ENCODE results near the gene CPNE4.

The CPNE4 gene

DNA sequence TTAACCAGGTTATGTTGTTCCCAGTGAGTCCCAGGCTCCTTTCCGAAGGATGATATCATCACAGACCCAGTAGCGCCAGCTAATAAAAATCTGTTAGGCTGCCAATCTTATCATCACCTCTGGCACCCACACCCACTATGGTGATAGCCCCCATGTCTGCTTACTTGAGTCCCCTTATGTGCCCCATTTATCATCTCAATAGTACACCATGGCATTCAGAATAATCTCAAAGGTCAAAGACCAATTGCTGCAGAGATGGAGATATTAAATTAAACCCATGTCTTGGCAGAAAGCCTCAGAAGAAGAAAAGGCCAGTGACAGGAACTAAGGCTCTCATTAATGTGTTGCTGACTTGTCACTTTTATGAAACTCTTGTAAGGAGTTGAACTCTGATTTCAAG, 32.8 kb downstream of the CPNE4 start:
- H3K4me3 ChIP-seq (ENCODE audit: low read length): no peak overlapping the region
- H3K9me3 ChIP-seq (ENCODE audit: control insufficient read depth, insufficient read depth, low read length): no peaks in the 10 kb centered on the region
- no peaks in the 10 kb centered on the region for H3K9me2 ChIP-seq (replicated peaks; ENCODE audit: control insufficient read depth, low read length)
- no peaks in the 10 kb centered on the region for H3K4me1 ChIP-seq (ENCODE audit: control insufficient read depth, low read length)
- no peaks in the 10 kb centered on the region for H3F3A ChIP-seq (ENCODE audit: control insufficient read depth, insufficient read depth)
- H3K36me3 ChIP-seq (ENCODE audit: control insufficient read depth, low read length): no peaks in the 10 kb centered on the region
- no peak overlapping the region for H3K4me2 ChIP-seq (ENCODE audit: low read length)
- no peaks in the 10 kb centered on the region for H4K20me1 ChIP-seq (ENCODE audit: control insufficient read depth, insufficient read depth, low read depth, low read length)
- H3K27ac ChIP-seq (ENCODE audit: low read depth, low read length): no peak overlapping the region
- no peak for TF ChIP-seq EZH2phosphoT487 (IDR thresholded peaks at IDR 0.05; ENCODE audit: borderline replicate concordance, low read length)
- TF ChIP-seq, protein P1, sequence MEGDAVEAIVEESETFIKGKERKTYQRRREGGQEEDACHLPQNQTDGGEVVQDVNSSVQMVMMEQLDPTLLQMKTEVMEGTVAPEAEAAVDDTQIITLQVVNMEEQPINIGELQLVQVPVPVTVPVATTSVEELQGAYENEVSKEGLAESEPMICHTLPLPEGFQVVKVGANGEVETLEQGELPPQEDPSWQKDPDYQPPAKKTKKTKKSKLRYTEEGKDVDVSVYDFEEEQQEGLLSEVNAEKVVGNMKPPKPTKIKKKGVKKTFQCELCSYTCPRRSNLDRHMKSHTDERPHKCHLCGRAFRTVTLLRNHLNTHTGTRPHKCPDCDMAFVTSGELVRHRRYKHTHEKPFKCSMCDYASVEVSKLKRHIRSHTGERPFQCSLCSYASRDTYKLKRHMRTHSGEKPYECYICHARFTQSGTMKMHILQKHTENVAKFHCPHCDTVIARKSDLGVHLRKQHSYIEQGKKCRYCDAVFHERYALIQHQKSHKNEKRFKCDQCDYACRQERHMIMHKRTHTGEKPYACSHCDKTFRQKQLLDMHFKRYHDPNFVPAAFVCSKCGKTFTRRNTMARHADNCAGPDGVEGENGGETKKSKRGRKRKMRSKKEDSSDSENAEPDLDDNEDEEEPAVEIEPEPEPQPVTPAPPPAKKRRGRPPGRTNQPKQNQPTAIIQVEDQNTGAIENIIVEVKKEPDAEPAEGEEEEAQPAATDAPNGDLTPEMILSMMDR (IDR thresholded peaks at IDR 0.05; ENCODE audit: low read depth, low read length, poor library complexity, severe bottlenecking): no peak
- no peaks in the 10 kb centered on the region for H3K27me3 ChIP-seq (ENCODE audit: control insufficient read depth, low read length)
- H3K79me2 ChIP-seq (ENCODE audit: control insufficient read depth, low read length): no peaks in the 10 kb centered on the region

- H4K20me1 ChIP-seq (ENCODE audit: control insufficient read depth, insufficient read depth, low read depth, low read length): no peaks in the 10 kb centered on the region
- TF ChIP-seq EZH2phosphoT487 (IDR thresholded peaks at IDR 0.05; ENCODE audit: borderline replicate concordance, low read length): no peak
- TF ChIP-seq, protein P1 (IDR thresholded peaks at IDR 0.05; ENCODE audit: low read depth, low read length, poor library complexity, severe bottlenecking): no peak
- no peaks in the 10 kb centered on the region for H3K9me3 ChIP-seq (ENCODE audit: control insufficient read depth, insufficient read depth, low read length)
- no peaks in the 10 kb centered on the region for H3K36me3 ChIP-seq (ENCODE audit: control insufficient read depth, low read length)
- no peaks in the 10 kb centered on the region for H3K4me1 ChIP-seq (ENCODE audit: control insufficient read depth, low read length)
- no peaks in the 10 kb centered on the region for H3K9me2 ChIP-seq (replicated peaks; ENCODE audit: control insufficient read depth, low read length)
- H3K4me2 ChIP-seq (ENCODE audit: low read length): no peak overlapping the region
- no peak overlapping the region for H3K27ac ChIP-seq (ENCODE audit: low read depth, low read length)
- no peaks in the 10 kb centered on the region for H3K27me3 ChIP-seq (ENCODE audit: control insufficient read depth, low read length)
- H3K79me2 ChIP-seq (ENCODE audit: control insufficient read depth, low read length): no peaks in the 10 kb centered on the region
- H3K4me3 ChIP-seq (ENCODE audit: low read length): no peak overlapping the region
- no peaks in the 10 kb centered on the region for H3F3A ChIP-seq (ENCODE audit: control insufficient read depth, insufficient read depth)
These were observed 33.8 kb downstream of the CPNE4 start for GRCh38 chr3:132001036-132001435.

DNA sequence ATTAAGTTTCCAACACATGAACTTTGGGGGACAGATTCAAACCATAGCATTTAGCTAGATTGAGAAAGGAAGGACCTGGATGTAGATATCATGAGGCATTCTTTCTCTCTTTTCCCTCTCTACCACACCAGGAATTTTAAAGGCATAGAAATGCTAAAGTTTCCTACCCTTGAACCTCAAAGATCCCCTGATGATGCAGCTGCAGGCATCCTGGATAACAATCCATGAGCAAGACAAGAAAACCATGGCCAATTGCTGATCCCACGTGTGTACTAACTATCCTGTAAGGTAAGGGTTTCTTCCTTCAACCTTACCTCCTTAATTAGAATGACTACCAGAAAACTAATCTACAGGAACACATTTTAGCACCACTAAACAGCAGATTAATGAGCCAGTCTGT, 36.8 kb downstream of the CPNE4 start:
- no peaks in the 10 kb centered on the region for H3K27me3 ChIP-seq (ENCODE audit: control insufficient read depth, low read length)
- no peak overlapping the region for H3K4me2 ChIP-seq (ENCODE audit: low read length)
- no peak overlapping the region for H3K4me3 ChIP-seq (ENCODE audit: low read length)
- H4K20me1 ChIP-seq (ENCODE audit: control insufficient read depth, insufficient read depth, low read depth, low read length): no peaks in the 10 kb centered on the region
- H3K9me2 ChIP-seq (replicated peaks; ENCODE audit: control insufficient read depth, low read length): no peaks in the 10 kb centered on the region
- H3F3A ChIP-seq (ENCODE audit: control insufficient read depth, insufficient read depth): no peaks in the 10 kb centered on the region
- no peaks in the 10 kb centered on the region for H3K36me3 ChIP-seq (ENCODE audit: control insufficient read depth, low read length)
- no peaks in the 10 kb centered on the region for H3K4me1 ChIP-seq (ENCODE audit: control insufficient read depth, low read length)
- no peaks in the 10 kb centered on the region for H3K79me2 ChIP-seq (ENCODE audit: control insufficient read depth, low read length)
- TF ChIP-seq, protein P1 (IDR thresholded peaks at IDR 0.05; ENCODE audit: low read depth, low read length, poor library complexity, severe bottlenecking): no peak
- TF ChIP-seq EZH2phosphoT487 (IDR thresholded peaks at IDR 0.05; ENCODE audit: borderline replicate concordance, low read length): no peak
- no peak overlapping the region for H3K27ac ChIP-seq (ENCODE audit: low read depth, low read length)
- H3K9me3 ChIP-seq (ENCODE audit: control insufficient read depth, insufficient read depth, low read length): no peaks in the 10 kb centered on the region

DNA sequence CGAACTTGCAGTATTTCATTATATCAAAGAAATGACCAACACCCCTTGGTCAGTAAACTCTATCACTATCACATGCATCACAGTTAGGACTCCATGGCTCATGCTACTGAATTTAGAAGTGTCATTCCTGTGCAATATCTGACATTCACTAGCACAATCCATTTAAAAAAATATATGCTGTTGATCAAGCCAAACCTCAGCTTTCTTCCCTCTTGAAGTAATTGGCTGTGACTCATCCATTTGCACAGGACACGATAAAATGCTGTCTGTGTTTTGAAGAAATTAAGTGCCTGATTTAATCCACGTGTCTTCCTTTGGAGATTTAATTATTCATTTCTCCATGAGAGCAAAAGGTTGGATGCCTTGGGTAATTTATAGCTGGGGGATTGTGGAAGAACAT, 38.9 kb downstream of the CPNE4 start:
- H3K4me1 ChIP-seq (ENCODE audit: control insufficient read depth, low read length): no peaks in the 10 kb centered on the region
- H3K36me3 ChIP-seq (ENCODE audit: control insufficient read depth, low read length): no peaks in the 10 kb centered on the region
- no peak for TF ChIP-seq EZH2phosphoT487 (IDR thresholded peaks at IDR 0.05; ENCODE audit: borderline replicate concordance, low read length)
- TF ChIP-seq, protein P1 (IDR thresholded peaks at IDR 0.05; ENCODE audit: low read depth, low read length, poor library complexity, severe bottlenecking): no peak
- no peaks in the 10 kb centered on the region for H3K79me2 ChIP-seq (ENCODE audit: control insufficient read depth, low read length)
- no peaks in the 10 kb centered on the region for H4K20me1 ChIP-seq (ENCODE audit: control insufficient read depth, insufficient read depth, low read depth, low read length)
- H3F3A ChIP-seq (ENCODE audit: control insufficient read depth, insufficient read depth): no peaks in the 10 kb centered on the region
- no peak overlapping the region for H3K27ac ChIP-seq (ENCODE audit: low read depth, low read length)
- H3K4me2 ChIP-seq (ENCODE audit: low read length): no peak overlapping the region
- no peak overlapping the region for H3K4me3 ChIP-seq (ENCODE audit: low read length)
- no peaks in the 10 kb centered on the region for H3K9me3 ChIP-seq (ENCODE audit: control insufficient read depth, insufficient read depth, low read length)
- H3K27me3 ChIP-seq (ENCODE audit: control insufficient read depth, low read length): no peaks in the 10 kb centered on the region
- no peaks in the 10 kb centered on the region for H3K9me2 ChIP-seq (replicated peaks; ENCODE audit: control insufficient read depth, low read length)

Measured in DOHH2 (cell line).